ENCODE measurements around the gene PPP3R1. TPM values are rescaled to one million over a fixed set of nuclear protein-coding genes. Genes with fewer than 3 reads are reported as not detected.

PPP3R1 gene
- polyA plus RNA-seq, 4 donors: 47.0 to 64.9 (median 58.2) TPM

DNA sequence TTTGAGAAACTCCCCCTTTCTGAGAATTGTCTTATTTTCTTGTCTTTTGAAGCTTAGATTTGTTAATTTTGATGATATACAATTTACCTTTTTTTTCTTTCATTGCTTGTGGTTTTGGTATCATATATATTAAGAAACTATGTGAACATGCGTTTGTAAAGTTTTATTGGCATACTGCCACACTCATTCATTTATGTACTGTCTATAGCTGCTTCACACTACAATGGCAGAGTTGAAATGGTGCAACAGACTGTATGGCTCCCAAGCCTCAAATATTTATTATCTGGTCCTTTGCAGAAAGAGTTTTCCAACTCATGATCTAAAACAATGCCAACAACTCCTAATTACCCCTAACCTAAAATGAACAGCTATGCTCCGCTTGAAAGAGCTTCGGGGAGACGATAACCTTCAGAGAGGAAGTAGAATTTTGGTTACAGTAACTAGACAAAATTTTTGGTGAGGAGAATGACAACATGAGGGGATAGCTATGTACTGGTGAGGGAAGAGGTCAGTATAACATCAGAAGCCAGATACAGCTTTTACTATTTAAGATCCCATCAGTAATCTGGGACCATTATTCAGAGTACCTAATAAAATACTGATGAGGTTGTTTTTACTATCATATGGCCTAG lies 16.1 kb downstream of the PPP3R1 start:
- DNase-seq (ENCODE audit: low read depth in 4 of 4, low spot score in 2 of 4): no peak

DNA sequence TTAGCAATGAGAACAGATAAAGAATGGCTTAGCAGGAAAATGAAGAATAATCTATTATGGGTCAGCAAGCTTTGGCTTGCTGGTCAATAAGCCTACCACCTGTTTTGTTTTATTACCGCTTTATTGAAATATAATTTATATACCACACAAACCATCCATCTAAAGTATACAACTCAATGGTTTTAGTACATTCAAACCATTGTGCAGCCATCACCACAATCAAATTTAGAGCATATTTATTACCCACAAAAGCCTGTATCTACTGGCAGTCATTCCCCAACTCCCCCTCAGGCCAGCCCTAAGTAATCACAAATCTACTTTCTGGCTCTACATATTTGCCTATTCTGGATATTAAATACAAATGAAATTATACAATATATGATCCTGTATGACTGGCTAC lies 17.2 kb downstream of the PPP3R1 start:
- DNase-seq (ENCODE audit: low read depth in 4 of 4, low spot score in 2 of 4): no peak

DNA sequence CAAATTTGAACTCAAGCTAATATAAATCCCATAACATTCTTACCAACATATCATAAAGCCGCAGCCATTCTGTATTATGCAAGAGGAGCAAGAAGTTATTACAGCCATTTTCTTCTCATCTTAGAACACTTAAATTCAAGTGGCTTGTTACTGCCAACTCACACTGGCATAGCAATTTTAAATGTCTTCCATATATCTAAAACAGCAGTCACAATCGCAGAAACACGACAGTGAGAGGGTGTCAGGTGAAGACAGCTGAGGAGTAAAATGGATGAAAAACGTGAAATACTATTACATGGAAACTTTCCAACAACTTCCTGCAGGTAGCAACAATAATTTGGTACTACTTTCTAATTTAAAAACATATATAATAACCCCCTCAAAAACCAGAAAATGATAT lies 17.9 kb downstream of the PPP3R1 start:
- DNase-seq (ENCODE audit: low read depth in 4 of 4, low spot score in 2 of 4): no peak

DNA sequence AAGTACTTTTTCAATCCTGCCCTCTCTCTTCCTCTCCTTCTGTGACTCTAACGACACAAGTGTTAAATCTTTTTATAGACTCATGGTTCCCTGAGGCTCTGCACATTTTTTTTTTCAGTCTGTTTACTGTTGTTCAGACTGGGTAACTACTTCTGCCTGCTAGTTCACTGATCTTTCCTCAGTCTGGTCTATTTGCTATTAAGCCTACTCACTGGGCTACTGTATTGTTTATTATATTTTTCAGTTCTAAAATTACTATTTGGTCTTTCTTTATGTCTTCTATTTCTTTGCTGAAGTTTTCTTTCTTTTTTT lies 21.3 kb downstream of the PPP3R1 start:
- no peak for DNase-seq (ENCODE audit: low read depth in 4 of 4, low spot score in 2 of 4)

DNA sequence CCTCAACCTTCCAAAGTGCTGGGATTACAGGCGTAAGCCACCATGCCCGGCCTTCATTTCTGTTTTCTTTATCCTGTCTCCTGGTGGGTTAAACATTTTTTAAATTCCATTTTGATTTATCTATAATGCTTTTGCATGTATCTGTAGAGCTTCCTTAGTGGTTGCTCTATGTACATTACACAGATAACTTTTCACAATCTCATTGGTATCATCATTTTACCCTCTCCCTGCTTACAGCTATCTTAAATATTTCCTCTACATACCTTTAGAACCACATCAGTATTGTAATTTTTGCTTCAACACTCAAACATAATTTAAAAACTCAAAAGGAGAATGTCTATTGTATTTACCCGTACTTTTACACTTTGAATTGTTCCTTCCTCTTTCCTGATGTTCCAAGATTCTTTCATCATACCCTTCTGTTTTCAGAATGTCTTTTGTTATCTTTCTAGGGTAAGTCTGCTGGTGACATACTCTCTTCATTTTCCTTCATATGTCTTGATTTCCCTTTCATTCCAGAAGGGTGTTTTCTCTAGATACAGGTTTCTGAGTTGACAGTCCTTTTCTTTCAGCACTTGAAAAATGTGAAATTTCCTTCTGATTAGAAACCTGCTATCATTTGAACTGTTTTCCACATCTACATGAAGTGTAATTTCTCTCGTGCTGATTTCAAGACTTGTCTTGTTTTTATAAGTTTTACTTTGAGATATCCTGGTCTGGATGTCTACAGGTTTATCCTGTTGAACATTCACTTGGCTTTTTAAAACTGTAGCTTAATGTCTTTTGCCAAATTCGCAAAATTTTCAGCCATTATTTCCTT lies 21.9 kb downstream of the PPP3R1 start:
- DNase-seq (ENCODE audit: low read depth in 4 of 4, low spot score in 2 of 4): no peak

DNA sequence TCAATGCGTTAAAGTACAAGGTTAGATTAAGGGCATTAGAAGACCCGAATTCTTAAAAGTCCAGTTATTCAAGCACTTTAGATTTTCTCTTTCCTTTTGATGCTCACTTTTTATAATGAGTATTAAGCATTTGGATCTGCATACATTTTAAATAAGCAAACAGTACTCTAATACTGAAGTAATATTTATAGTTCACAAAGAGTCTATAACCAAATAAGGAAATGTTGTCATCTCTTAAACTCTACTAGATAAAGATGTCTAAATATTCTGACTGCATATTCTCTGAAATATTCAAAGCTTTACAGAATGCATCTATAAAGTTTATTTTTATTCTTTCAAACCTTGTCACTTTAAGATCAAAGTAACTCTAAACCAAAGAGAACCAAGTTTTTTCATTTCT lies 25.5 kb downstream of the PPP3R1 start:
- no peak for DNase-seq (ENCODE audit: low read depth in 4 of 4, low spot score in 2 of 4)

DNA sequence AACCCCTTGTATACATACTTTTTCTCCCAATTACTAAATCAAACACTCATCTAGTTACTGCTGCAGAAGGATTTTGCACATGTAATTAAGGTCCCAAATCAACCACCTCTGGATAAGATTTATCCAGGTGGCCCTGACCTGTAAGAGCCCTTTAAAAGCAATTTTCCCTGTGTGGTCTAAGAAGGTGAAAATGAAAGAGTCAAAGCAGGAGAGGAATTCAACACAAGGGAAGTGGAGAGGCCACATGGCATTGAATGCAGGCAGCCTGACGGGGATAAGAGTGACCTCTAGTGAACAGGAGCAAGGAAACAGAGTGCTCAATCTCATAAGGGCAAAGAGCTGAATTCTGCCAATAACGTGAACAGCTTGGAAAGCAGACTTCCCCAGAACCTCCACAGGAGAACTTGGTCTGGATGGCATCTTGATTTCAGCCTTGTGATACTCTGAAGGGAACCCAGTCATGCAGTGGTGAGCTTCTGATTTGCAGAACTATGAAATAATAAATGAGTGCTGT lies 27.2 kb downstream of the PPP3R1 start:
- no peak for DNase-seq (ENCODE audit: low read depth in 4 of 4, low spot score in 2 of 4)

DNA sequence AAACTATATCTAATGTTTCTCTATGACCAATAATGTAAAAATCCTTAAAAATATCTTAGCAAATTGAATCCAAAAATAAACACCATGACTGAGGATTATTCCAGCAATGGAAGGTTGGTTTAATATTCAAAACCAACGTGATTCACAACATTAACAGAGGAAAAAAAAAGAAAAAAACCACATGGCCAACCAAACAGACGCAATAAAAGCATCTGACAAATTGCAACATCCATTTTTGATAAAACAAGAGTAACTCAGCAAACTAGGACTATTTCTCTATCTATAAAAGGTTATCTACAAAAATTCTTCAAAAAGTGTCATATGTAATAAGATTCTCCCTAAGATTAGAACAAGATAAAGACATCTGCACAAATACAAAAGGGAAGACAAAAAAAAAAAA lies 28.9 kb downstream of the PPP3R1 start:
- DNase-seq (ENCODE audit: low read depth in 4 of 4, low spot score in 2 of 4): no peak

DNA sequence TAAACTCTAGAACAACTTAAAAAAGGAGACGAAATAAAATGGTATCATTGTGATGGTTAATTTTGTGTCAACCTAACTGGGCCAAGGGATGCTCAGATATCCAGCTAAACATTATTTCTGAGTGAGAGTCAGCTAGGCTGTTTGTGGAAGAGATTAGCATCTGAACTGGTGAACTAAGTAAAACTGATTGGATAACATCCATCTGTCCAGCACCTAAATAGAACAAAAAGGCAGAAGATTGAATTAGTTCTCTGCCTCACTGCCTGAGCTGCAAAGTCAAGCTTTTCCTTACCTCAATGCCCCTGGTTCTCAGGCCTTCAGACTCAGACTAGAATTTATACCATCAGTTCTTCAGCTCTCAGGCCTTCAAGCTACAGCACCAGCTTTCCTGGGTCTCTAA lies 30.0 kb downstream of the PPP3R1 start:
- no peak for DNase-seq (ENCODE audit: low read depth in 4 of 4, low spot score in 2 of 4)

DNA sequence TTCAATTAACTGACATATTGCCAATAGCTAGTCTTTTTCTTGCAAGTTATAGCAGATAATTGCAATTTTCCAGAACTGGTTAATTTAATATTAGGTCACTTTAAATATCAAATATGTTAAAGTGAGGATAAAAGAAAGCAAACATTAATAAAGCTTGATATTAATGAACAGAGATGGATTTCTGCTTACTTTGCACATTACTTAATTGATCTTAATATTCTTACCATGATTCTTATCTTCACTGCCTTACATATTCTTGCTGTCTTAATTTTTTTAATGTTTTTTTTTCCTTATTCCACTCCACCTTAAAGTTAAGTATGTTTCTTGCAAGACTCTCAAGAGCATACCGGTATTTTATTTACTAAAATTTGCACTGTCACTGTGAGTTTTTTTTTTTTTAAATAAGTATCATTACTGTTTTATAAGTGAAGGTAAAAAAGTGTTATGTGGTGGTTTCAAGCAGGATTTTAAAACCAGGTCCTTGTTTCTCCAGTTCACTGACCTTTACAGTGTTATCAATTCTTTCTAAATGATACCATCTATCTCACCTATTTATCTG lies 33.9 kb downstream of the PPP3R1 start:
- no peak for DNase-seq (ENCODE audit: low read depth in 4 of 4, low spot score in 2 of 4)

DNA sequence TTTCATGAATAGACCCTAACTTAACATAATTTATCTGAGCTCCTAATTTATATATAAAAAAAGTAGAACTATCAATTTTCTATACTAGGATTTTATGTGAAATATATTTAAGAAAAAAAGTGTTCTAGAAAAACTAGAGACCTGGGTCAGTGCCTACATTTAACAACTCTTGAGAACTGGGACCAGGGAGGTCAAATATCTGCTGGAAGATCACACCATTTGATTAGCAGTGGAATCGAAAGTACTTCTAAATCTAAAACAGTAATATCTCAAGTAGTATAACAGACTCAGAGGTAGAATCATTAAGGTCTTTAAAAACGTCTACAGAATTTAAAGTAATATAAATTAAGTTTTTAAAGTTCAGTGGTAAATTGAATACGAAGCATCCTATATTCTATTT lies 34.6 kb downstream of the PPP3R1 start:
- no peak for DNase-seq (ENCODE audit: low read depth in 4 of 4, low spot score in 2 of 4)

DNA sequence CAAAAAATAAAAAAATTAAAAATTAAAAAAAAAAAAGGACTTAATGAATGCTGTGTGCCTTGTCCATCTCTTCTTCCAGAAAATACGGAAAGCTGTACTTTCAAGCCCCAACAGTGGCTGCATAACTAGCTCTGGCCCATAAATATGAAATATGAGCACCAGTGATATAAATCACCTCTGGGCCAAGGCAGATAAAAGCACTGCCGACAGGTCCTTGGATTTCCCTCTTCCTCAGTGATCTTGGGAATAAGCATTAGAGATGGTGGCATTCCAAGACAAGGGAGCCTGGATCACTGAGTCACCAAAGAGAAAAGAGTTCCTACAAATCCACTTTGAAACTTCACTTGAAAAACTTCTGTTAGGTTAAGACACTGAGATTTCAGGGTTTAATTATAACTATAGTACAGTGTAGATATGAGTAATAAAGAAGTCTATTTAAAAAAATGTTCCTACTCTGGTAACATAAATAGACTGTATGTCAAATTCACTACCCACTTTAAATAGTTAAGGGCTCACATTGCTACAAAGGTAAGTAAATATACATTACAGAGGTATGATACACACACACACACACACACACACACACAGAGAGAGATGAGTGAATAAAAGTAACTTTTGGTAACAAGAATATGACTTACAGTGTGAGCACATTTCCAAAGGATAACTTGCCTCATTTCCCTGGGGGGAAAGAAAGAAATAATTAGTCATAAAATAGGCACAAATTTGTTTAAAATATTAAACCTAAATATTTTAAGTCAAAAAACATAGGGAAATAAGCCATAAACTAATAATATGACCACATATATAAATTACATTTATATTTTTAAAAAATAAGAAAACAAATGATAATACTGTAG lies 35.6 kb downstream of the PPP3R1 start:
- DNase-seq (ENCODE audit: low read depth in 4 of 4, low spot score in 2 of 4): no peak

DNA sequence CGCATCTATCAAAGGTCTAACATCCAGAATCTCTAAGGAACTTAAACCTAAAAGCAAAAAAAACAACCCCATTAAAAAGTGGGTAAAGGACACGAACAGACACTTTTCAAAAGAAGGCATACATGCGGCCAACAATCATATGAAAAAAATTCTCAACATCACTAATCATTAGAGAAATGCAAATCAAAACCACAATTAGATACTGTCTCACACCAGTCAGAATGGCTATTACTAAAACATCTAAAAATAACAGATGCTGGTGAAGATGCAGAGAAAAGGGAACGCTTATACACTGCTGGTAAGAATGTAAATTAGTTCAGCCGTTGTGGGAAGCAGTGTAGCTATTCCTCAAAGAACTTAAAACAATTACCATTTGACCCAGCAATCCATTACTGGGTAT lies 38.0 kb downstream of the PPP3R1 start:
- no peak for DNase-seq (ENCODE audit: low read depth in 4 of 4, low spot score in 2 of 4)

DNA sequence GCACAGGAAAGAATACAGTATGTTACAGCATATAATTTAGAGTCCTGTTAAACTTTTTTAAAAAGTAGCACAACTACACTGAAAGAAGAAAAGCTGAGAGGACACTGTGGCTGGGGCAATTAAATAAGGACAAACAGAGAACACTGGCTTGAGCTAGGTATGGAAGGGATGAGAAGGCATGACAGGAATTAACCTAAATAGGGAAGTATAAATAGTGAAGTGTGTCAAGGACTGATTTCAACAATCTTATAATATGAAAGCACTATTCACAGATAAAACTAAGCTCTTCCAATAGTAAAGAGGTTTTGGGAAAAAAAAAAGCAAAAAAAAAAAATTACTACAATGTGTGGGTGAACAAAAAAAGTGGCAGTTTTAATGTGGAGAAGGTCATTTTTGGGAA lies 45.5 kb downstream of the PPP3R1 start:
- no peak for DNase-seq (ENCODE audit: low read depth in 4 of 4, low spot score in 2 of 4)

DNA sequence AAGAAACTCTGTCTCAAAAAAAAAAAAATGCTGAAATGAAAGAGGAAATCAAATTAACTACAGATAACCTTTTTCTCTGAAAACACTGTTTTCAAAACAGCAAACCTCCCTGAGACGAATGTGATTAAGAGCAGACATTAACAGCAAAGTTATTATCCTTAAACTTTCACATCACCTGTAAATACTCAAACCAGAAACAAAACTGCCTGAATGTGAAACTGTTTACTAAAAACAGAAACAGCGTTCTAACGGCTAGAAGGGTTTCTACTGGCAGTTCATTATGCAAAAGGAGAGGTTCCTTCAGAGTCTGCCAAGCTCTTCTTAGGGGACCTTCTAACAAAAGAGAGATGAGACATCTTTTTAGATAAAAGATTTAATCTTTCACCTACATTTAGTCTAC lies 48.7 kb downstream of the PPP3R1 start:
- DNase-seq (ENCODE audit: low read depth in 4 of 4, low spot score in 2 of 4): no peak

DNA sequence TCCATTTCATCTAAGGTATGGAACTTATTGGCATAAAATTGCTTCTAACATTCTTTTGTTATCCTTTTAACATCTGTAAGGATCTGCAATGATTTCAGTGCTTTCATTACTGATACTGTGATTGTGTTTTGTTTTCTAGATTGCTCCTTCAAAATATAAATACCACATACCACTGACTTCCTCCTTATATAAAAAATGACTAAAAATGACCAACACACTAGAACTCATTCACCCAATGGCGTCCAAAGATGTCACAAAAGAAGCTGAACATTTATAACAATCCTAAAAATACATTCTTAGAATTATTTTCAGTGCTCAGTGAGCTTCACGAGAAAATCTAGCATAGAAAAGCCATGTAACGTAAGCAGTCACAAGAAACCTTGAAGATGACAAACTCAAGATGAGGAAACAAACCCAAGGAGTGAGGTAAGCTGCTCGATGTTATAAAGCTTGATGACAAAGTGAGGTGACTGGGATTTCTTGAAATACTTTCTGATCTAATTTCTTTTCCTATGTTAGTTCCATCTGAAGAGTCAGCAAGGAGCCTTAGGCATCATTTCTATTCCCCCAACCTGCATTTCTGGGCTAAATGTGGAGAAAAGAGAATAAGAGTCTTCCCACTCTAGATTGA lies 52.1 kb downstream of the PPP3R1 start:
- no peak for DNase-seq (ENCODE audit: low read depth in 4 of 4, low spot score in 2 of 4)

DNA sequence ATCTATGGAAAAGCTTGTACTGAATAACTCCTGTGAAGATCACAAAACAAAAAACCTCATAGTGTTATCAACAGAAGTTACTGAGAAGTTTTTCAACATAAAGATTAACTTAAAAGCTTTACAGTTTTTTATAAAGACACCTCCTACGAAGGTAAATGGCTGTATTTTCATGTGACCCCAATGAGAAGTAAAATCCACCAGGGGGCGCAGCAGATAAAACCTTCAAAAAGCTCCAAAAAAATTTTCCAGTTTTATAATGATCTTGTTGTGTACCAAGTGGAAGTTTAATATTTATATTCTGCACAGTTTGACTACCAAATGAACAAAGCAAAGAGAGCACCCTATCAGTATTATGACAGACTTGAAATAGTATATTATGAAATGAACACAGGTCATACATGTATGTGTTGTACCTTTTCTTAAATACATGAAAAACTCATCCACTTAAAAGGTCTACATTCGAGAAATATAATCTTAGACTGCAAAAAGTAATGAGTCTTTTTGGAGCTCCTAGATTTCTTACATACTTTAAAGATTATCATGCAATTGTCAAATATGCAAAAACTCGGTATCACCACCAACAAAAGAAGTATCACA lies 56.1 kb downstream of the PPP3R1 start:
- DNase-seq (ENCODE audit: low read depth in 4 of 4, low spot score in 2 of 4): no peak

DNA sequence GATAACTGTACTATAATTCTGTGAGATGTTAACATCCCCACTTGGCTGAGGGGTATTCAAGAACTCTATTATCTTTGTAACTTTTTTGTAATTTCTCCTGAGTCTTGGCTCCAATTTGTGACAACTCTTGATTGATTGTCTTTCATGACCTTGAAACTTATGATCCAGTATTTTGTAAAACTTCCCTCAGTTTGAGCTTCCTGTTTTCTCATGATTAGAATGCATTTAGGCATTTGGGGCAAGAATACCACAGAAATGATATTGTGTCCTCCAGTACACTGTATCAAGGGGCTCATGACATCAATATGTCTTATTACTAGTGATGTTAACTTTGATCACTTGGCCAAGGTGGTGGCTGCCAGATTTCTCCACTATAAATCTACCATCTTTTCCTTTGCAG lies 57.2 kb downstream of the PPP3R1 start:
- no peak for DNase-seq (ENCODE audit: low read depth in 4 of 4, low spot score in 2 of 4)

DNA sequence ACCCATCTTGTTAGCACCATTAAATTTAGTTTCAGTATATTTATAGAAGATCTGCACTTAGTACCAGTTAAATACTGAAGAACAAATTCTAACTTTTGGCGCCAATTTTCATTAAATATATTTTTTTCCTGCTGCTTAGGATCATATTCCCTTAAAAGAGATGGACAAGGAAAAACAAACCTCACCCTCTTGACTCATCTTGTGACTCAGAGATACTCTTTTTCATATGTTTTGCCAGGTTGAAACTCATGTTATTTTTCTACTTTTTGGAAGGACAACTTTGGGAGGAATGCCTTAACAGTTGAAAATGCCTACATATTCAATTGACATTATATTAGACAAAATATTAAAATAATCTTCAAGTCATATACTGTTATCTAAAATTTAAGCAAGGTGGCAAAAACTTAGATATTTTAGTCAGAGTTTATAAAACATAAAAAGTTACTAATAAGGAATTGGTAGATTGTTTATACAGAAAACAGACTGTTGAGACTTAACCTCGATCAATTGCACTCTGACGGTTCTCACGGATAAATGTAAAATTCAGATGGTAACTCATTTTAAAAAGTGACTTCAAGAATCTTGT lies 58.5 kb downstream of the PPP3R1 start:
- DNase-seq (ENCODE audit: low read depth in 4 of 4, low spot score in 2 of 4): no peak

DNA sequence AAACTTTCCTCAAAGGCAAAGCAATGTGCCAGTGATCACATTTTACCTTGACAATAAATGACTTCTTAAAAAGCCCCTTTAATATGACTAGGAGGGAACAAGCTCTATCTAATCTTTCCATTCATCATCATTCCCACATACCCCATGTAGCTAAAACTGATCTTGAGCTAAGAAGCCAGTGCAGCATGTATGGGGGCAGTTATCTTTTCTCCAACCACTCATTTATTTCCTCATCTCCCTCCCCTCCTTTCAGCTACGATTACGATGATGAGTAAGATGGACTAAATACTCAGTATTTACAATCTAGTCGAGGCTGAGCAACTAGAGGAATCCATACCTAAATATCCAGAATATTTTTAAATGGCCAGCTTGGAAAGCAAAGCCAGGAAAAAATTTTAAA lies 59.2 kb downstream of the PPP3R1 start:
- DNase-seq (ENCODE audit: low read depth in 4 of 4, low spot score in 2 of 4): no peak

Data from left renal cortex interstitium (tissue), 4 donors.